ENCODE measurements around the gene COL4A1.

- TF ChIP-seq, protein P1, sequence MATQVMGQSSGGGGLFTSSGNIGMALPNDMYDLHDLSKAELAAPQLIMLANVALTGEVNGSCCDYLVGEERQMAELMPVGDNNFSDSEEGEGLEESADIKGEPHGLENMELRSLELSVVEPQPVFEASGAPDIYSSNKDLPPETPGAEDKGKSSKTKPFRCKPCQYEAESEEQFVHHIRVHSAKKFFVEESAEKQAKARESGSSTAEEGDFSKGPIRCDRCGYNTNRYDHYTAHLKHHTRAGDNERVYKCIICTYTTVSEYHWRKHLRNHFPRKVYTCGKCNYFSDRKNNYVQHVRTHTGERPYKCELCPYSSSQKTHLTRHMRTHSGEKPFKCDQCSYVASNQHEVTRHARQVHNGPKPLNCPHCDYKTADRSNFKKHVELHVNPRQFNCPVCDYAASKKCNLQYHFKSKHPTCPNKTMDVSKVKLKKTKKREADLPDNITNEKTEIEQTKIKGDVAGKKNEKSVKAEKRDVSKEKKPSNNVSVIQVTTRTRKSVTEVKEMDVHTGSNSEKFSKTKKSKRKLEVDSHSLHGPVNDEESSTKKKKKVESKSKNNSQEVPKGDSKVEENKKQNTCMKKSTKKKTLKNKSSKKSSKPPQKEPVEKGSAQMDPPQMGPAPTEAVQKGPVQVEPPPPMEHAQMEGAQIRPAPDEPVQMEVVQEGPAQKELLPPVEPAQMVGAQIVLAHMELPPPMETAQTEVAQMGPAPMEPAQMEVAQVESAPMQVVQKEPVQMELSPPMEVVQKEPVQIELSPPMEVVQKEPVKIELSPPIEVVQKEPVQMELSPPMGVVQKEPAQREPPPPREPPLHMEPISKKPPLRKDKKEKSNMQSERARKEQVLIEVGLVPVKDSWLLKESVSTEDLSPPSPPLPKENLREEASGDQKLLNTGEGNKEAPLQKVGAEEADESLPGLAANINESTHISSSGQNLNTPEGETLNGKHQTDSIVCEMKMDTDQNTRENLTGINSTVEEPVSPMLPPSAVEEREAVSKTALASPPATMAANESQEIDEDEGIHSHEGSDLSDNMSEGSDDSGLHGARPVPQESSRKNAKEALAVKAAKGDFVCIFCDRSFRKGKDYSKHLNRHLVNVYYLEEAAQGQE (IDR thresholded peaks at IDR 0.05; ENCODE audit: low read depth, low read length) = no peak
- no peak for TF ChIP-seq ZBTB33 (IDR thresholded peaks at IDR 0.05; ENCODE audit: borderline replicate concordance, low read depth)
- no peak for TF ChIP-seq USF2 (IDR thresholded peaks at IDR 0.05; ENCODE audit: borderline replicate concordance, low read depth, low read length)
- TF ChIP-seq, protein P2, sequence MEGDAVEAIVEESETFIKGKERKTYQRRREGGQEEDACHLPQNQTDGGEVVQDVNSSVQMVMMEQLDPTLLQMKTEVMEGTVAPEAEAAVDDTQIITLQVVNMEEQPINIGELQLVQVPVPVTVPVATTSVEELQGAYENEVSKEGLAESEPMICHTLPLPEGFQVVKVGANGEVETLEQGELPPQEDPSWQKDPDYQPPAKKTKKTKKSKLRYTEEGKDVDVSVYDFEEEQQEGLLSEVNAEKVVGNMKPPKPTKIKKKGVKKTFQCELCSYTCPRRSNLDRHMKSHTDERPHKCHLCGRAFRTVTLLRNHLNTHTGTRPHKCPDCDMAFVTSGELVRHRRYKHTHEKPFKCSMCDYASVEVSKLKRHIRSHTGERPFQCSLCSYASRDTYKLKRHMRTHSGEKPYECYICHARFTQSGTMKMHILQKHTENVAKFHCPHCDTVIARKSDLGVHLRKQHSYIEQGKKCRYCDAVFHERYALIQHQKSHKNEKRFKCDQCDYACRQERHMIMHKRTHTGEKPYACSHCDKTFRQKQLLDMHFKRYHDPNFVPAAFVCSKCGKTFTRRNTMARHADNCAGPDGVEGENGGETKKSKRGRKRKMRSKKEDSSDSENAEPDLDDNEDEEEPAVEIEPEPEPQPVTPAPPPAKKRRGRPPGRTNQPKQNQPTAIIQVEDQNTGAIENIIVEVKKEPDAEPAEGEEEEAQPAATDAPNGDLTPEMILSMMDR (IDR thresholded peaks at IDR 0.05) = no peak
- TF ChIP-seq FOXJ3 (CRISPR knock-in tag; IDR thresholded peaks at IDR 0.05) = no peak
- TF ChIP-seq RFX5 (IDR thresholded peaks at IDR 0.05; ENCODE audit: low read length) = no peak
- no peak for TF ChIP-seq FOXM1 (IDR thresholded peaks at IDR 0.05; ENCODE audit: low read depth)
These were observed 34.0 kb upstream of the COL4A1 start for GRCh38 chr13:110340812-110341444.
